Measurements from ENCODE around the gene CBFA2T2.

CBFA2T2 gene

GRCh38 chr20:33649201-33649681 is 159.3 kb downstream of the CBFA2T2 start:
- no peak for DNase-seq (ENCODE audit: low read depth)
- H3K4me3 ChIP-seq (replicated peaks; ENCODE audit: low read depth, low read length) = no peak overlapping the region
- TF ChIP-seq CTCF (IDR thresholded peaks at IDR 0.05; ENCODE audit: low read length, missing control alignments) = no peak

- H3K4me3 ChIP-seq (replicated peaks; ENCODE audit: low read depth, low read length) = no peak overlapping the region
- no peak for DNase-seq (ENCODE audit: low read depth)
- TF ChIP-seq CTCF (IDR thresholded peaks at IDR 0.05; ENCODE audit: low read length, missing control alignments) = no peak
Observed at GRCh38 chr20:33650111-33650752, 160.3 kb downstream of the CBFA2T2 start.

- no peak for TF ChIP-seq CTCF (IDR thresholded peaks at IDR 0.05; ENCODE audit: low read length, missing control alignments)
- DNase-seq (ENCODE audit: low read depth) = no peak
- no peak overlapping the region for H3K4me3 ChIP-seq (replicated peaks; ENCODE audit: low read depth, low read length)
Observed at GRCh38 chr20:33650753-33651561, 161.1 kb downstream of the CBFA2T2 start.

- no peak for TF ChIP-seq CTCF (IDR thresholded peaks at IDR 0.05; ENCODE audit: low read length, missing control alignments)
- no peak for DNase-seq (ENCODE audit: low read depth)
- H3K4me3 ChIP-seq (replicated peaks; ENCODE audit: low read depth, low read length) = no peak overlapping the region
Observed at GRCh38 chr20:33651562-33652048, 161.7 kb downstream of the CBFA2T2 start.

GRCh38 chr20:33653218-33653899 is 163.5 kb downstream of the CBFA2T2 start:
- peak; percentile 75 for DNase-seq (ENCODE audit: low read depth)
- peak; percentile 97 for TF ChIP-seq CTCF (IDR thresholded peaks at IDR 0.05; ENCODE audit: low read length, missing control alignments)
- H3K4me3 ChIP-seq (replicated peaks; ENCODE audit: low read depth, low read length) = no peak overlapping the region

- TF ChIP-seq CTCF (IDR thresholded peaks at IDR 0.05; ENCODE audit: low read length, missing control alignments) = no peak
- DNase-seq (ENCODE audit: low read depth) = no peak
- no peak overlapping the region for H3K4me3 ChIP-seq (replicated peaks; ENCODE audit: low read depth, low read length)
Observed at GRCh38 chr20:33653900-33654596, 164.2 kb downstream of the CBFA2T2 start.
